Hematopoietic multipotent progenitor cell treated with erythropoietin and hydrocortisone succinate and interleukin-3 and kit ligand, for 6 days (in vitro differentiated cells): Measurements from ENCODE around the gene SLC12A6.
"Not testable (repeated sequence)": the region's sequence is repeated elsewhere in the genome, so short reads cannot be mapped to it uniquely, and the experiment has no call there.

Experiments used
- DNase-seq: peaks from one replicate; pipeline ENCODE4 v3.0.0-alpha.2; 2015

The SLC12A6 gene

GRCh38 chr15:34248190-34248589 lies 89.4 kb downstream of the SLC12A6 start:
- DNase-seq, result peak; percentile 77

DNA sequence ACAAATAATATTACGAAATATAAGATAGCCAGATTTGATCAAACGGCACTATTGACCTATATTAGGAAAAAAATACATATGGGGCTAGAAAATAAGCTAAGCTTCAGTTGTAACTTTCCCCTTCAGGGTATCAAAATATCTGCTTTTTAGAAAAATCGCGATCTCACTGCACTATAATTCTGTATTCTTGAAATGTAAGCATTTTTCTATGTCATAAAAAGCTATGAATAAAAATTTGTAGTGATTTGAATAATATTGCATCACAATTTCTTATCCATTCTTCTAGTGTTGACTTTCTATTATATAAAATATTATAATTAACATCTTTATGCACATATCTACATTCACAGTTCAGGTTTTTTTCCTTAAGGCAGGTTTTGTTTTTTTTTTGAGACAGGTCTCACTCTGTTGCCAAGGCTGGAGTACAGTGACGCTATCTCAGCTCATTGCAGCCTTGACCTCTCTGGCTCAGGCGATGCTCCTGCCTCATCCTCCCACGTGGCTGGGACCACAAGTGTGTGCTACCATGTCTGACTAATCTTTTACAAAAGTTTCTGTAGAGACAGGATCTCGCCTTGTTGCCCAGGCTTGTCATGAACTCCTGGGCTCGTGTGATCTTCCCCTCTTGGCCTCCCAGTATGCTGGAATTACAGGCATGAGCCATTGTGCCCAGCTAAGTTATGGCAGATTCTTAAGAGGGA lies 91.2 kb downstream of the SLC12A6 start:
- DNase-seq, result no peak

- no peak for DNase-seq
These were observed 94.4 kb downstream of the SLC12A6 start for GRCh38 chr15:34243226-34243625.

- peak; percentile 54 for DNase-seq
These were observed 95.3 kb downstream of the SLC12A6 start for GRCh38 chr15:34242331-34242710.

- DNase-seq, result peak; percentile 85
These were observed 95.9 kb downstream of the SLC12A6 start for GRCh38 chr15:34241376-34242330.

DNA sequence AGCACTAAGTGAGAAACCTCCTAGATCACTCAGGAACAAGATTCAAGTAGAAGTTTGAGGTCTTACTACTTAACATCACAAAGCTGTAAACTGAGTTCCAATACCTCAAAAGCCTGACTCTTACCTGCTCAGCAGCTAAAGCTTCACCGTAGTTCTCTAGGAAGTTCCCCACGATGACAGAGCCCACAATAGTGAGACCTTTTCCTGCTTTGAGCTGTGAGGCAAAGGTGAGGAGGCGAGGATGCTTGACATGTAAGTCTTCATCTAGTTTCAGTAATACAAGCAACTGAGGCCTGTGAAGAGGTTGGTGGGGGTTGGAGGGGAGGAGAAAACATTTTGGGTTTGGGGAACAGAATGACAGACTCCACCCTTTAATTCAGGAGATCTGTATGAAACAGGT lies 97.0 kb downstream of the SLC12A6 start:
- DNase-seq, result no peak

GRCh38 chr15:34239151-34239808 lies 98.3 kb downstream of the SLC12A6 start:
- DNase-seq, result no peak

GRCh38 chr15:34233614-34234013 lies 104.0 kb downstream of the SLC12A6 start:
- DNase-seq, result no peak

GRCh38 chr15:34223904-34224596 lies 113.5 kb downstream of the SLC12A6 start:
- no peak for DNase-seq

GRCh38 chr15:34217587-34218225 lies 119.9 kb downstream of the SLC12A6 start:
- DNase-seq, result no peak

GRCh38 chr15:34216527-34217270 lies 120.9 kb downstream of the SLC12A6 start:
- no peak for DNase-seq

GRCh38 chr15:34214135-34214534 lies 123.4 kb downstream of the SLC12A6 start:
- no peak for DNase-seq

DNA sequence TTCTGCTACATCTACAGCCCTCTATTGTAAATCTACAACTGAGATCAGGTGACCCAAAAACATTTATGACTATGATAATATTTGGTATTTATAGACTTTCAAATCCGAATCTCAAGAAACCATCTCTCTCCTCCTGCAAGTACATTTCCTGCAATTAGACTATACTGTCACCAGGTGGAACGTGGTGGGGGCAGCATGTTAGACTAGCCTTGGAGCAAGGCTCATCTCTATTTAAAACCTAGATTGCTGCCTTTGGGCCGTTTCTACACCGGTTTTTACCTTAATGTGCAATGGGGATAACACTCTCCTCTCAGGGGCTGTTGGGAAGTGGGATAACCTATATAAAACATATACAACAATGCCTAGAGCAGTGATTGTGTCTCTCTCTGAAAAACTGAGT lies 123.9 kb downstream of the SLC12A6 start:
- no peak for DNase-seq

GRCh38 chr15:34209421-34210282 lies 127.9 kb downstream of the SLC12A6 start, which contains the start of gene KATNBL1:
Gene KATNBL1 (minus strand): TSS chr15:34210096. CDS start chr15:34163676, 46,420 bp downstream.
- peak; percentile 99 for DNase-seq

GRCh38 chr15:34206011-34206410 lies 131.6 kb downstream of the SLC12A6 start:
- no peak for DNase-seq

GRCh38 chr15:34203936-34204335 lies 133.6 kb downstream of the SLC12A6 start:
- no peak for DNase-seq

DNA sequence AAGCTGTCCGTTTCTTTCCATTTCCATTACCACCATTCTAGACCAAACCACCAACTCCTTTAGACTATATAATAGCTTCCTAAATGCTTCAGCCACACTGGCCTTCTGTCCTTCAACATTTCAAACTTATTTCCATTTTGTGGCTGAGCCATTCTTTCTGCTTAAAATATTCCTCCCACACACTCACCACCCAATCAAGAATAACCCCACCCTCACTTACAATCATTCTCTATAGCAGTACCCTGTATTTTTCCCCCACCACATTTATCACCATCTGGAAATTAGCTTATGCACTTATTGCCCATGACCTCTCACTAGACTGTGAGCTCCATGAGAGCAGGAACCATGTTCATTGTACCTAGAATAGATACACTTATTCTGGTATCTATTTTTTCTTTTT lies 134.3 kb downstream of the SLC12A6 start:
- no peak for DNase-seq

DNA sequence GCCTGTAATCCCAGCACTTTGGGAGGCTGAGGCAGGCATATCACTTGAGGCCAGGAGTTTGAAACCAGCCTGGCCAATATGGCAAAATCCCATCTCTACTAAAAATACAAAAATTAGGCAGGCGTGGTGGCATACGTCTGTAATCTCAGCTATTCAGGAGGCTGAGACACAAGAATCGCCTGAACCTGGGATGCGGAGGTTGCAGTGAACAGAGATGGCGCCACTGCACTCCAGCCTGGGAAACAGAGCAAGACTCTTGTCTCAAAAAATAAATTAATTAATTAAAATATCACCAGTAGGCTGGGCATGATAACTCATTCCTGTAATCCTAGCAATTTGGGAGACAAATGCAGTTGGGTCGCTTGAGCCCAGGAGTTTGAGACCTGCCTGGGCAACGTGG lies 144.3 kb downstream of the SLC12A6 start:
- not testable (repeated sequence) for DNase-seq

DNA sequence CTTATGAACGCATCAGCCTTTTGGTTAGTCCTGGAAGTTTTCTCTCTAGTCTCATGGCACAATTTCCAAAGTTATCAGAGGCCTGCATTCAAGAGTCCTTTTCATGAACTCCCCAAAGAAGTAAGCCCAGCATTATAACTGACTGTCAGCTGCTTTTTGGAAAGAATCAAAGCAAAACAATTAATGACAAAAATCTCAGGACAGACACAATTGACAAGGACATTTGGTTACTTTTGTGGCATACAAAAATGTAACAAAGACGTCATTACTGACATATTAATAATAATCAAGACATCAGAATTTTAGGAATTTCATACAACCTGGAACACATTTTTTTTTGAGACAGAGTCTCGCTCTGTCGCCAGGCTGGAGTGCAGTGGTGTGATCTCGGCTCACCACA lies 148.9 kb downstream of the SLC12A6 start:
- no peak for DNase-seq

GRCh38 chr15:34185666-34186065 lies 151.9 kb downstream of the SLC12A6 start:
- peak; percentile 26 for DNase-seq
